Pons (tissue), 1 donor: Measurements from ENCODE around the gene POU6F2.
"Not testable (repeated sequence)": the region's sequence is repeated elsewhere in the genome, so short reads cannot be mapped to it uniquely, and the experiment has no call there.

ENCODE experiments used
- DNase-seq: peaks from one replicate; pipeline ENCODE4 v3.0.0-alpha.2; 2016; ENCODE audit warnings: low spot score

The POU6F2 gene

GRCh38 chr7:39306016-39306570 lies 328.4 kb downstream of the POU6F2 start:
- no peak for DNase-seq

DNA sequence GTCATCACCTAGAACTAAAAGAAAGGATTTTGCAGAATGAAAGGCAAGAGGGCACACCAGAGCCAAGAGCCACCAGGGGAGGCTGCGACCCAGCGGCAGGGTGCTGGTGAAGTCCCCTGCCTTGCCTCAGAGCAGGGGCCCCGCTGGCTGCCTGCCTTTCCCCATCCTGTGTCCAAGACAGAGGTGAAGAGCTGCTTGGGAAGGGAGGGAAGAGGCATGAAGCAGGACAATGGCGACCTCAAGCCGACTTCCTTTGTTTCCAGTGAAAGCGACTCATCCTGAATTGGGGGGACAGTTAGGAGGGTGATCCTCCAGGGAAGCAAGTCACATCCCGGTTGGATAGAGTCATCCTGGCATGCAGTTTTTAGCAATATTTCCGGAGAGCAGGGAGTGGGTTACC lies 333.0 kb downstream of the POU6F2 start:
- DNase-seq: no peak

- DNase-seq: no peak
Measured at GRCh38 chr7:39312254-39312989, 334.7 kb downstream of the POU6F2 start.

DNA sequence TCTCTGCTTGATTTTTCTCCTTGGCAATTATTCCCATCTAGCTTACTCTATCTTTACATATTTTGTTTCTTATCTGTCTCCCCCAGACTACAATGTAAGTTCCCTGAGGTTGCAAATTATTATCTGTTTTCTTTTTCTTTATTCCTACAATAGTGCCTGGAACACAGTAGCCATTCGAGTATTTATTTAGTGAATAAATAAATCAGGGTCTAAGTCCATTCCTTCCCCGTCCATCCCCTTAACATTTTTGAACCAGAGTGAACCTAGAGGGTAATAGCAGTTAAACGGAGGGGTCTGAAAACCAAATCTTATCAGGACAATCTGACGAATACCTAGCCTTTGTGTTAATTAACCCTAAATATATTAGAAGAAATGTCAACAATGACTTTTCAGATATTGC lies 335.7 kb downstream of the POU6F2 start:
- DNase-seq: no peak

DNA sequence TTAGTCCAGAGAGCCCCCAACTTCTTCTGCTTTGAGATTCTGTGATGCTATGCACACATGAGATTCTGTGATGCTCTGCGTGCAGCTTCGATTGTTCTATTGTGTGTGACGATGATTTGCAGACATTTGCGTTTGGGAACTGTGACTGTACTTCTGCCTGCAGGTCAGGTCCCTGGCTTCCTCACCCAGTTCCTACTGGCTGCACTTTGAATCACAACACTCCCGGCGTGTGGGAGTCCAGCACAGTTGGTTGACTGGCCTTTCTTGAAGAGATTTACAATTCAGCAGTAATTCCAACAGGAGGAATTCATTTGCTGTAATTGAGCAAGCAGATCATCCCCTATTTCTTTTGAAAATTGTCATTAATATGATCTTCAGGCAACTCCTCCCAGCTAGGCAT lies 336.3 kb downstream of the POU6F2 start:
- DNase-seq: no peak

- DNase-seq: no peak
Measured at GRCh38 chr7:39317107-39317506, 339.4 kb downstream of the POU6F2 start.

GRCh38 chr7:39317896-39318295 lies 340.2 kb downstream of the POU6F2 start:
- no peak for DNase-seq

DNA sequence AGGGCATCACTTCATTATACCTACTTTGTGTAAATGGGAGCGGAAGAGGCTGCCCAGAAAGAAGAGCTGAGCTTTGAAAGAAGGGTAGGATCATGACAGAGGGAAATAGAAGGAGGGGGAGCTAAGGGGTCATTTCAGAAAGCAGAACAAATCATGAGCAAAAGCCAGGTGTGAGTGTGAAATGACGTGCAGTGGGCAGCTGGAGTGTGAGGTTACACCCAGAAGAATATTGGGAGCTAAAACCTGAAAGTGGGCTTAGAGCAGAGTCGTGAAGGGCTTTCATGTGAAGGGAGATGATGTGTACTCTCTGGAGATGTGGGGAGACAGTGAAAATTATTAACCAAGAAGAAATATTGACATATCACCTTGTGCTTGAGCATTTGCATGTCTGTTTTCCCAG lies 343.5 kb downstream of the POU6F2 start:
- DNase-seq: no peak

DNA sequence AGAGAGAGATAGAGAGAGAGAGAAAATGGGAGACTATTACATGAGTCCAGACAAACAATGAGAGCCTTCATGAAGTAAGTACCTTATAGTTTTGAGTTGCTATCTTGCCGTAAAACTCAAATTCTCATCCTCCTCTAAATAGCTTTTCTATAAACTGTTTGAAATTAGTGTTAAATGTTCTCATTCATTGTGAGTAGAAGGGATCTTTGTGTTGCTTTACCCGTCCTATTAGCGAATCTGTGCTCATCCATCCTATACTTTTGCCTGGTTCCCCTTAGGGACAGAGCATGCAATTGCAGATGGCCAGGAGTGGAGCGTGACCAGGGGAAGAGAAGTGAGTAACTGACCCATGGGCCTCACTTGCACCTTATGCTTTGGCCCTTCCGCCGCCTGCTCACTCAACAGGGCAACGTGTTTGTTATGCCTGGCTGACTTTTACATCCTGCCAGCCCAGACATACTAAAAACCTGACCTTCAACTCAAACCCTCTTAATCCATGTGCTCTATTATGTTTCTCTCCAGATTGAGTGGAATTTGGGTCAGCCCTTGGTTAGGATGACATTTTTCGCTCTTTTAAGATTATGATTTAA lies 344.3 kb downstream of the POU6F2 start:
- no peak for DNase-seq

- no peak for DNase-seq
Measured at GRCh38 chr7:39324139-39324760, 346.5 kb downstream of the POU6F2 start.

DNA sequence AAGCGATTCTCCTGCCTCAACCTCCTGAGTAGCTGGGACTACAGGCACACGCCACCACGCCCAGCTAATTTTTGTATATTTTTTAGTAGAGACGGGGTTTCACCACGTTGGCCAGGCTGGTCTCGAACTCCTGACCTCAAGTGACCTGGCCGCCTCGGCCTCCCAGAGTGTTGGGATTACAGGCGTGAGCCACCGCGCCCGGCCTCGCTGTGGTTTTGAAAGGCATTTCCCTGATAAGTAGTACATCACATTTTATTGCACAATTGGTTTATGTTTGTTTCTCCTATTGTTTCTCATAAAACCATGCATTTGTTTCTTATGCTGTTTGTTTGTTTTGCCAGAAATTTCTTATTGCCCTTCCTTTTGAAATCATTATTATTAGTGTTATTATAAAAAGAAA lies 353.9 kb downstream of the POU6F2 start:
- not testable (repeated sequence) for DNase-seq

DNA sequence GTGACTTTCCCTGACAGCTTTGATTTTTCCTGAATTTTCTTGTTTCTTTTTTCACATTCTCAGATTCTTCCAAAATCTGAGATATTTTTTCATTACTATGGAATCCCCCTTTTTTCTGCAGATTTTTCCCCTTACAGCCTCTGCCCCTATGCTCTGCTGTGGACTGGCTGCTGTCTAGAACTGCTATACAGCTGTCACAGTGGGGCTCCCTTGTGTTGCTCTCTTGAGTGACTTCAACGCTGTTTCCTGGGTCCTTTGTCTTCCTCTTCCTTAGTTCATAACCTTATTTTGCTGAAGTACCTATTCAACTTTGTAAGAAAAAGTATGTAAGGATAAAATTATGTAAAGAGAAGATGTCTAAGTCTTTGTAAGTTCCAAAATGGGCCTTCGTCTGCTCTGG lies 354.4 kb downstream of the POU6F2 start:
- DNase-seq: no peak

DNA sequence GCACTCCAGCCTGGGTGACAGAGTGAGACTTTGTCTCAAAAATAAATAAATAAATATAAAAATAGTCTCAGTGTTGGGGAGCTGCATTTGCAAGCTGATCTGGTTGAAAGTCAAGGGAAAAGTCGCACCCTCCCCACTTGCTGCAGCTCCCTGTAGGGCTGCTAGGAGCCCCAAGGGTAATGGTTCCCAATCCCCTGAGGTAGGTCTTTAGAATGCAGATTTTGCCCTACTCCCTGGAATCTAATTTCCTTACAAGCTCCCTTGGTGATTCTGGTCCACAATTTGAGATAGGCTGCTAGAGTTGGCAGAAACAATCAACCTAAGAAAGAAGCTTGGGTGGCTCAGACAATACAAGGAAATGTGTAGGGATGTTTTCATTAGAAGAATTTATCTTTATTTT lies 356.0 kb downstream of the POU6F2 start:
- DNase-seq: no peak

DNA sequence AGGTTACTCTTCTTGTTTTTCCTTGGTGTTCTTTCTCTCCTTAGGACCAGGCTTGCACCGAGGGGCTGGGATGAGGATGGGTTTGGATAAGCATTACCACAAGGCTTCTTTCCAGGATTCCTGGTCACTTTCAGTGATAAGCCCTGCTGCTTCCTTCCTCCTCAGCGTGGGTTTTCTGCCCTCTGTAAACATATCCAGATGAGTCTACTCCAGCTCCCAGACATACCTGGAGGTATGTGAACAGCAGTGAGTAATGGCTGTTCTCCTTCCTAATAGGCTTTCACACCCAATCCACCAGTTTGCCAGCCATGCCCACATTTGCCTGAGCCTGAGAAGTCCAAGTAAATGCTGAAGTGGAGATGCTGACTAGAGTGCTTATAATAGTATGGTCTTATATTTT lies 358.7 kb downstream of the POU6F2 start:
- DNase-seq: no peak

- DNase-seq: no peak
Measured at GRCh38 chr7:39338716-39339115, 361.0 kb downstream of the POU6F2 start.

- no peak for DNase-seq
Measured at GRCh38 chr7:39339591-39339990, 361.9 kb downstream of the POU6F2 start.

- DNase-seq: no peak
Measured at GRCh38 chr7:39341083-39341482, 363.4 kb downstream of the POU6F2 start.

- DNase-seq: no peak
Measured at GRCh38 chr7:39342763-39343162, 365.1 kb downstream of the POU6F2 start.

DNA sequence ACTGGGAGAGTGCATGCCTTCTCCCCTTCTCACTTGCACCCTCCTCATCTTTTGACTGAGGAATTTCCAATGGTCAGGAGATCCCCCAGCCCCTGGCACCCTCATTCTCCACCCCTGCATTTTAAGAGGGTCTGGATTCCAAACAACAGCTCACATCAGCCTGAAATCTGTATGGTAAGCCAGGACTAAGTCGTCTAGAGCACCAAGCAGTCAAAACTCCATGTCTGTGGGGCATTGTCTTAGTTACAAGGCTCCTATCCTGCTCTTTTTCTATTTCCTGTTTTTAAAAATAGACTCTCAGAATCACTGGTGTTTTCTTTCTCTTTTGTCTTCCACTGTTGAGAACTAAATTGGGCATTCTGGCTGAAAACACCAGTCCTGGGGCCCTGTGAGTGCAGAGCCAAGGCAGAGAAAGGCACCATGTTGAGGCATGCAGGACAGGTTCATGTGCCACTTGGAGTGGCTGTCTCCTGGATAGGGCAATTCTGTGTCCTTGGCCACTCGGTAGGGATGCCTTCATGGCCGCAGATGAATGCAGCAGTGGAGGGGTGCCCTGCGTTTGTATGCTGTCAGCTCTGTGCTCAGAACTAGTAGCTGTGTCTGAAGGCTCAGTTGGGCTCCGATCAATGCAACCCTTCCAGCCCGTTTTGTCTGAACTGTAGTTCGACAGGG lies 371.9 kb downstream of the POU6F2 start:
- DNase-seq: no peak

GRCh38 chr7:39353615-39354376 lies 376.1 kb downstream of the POU6F2 start:
- peak; percentile 11 for DNase-seq

DNA sequence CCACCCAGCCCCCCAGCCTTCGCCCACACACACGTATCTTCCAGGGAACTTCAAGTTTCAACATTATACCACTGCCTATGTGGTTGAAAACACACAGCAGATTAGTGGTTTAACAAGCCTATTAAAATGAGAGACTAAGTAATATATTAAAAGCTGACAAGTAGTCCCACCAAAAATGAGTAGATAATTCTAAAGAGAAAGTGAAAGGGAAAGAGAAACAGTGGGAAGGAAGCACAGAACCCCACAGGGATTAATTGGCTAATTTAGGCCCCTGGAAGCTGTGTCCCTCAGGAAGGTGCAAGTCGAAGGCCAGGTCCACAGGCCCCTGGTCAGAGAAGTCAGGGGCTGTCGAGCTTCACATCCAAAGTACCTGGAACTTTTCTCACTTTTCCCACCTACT lies 378.0 kb downstream of the POU6F2 start:
- DNase-seq: no peak
